DND-41 (cell line): ENCODE results near the gene SNTG2.

Source experiments
- ATAC-seq: fragments of 200-7000 bp; cut with Tn5 transposase; 3 replicates; pipeline ENCODE4 v1.9.1; 2021; ENCODE audit warnings: low read depth; ENCODE audit not compliant: insufficient read depth
- DNase-seq: peaks from one replicate; pipeline ENCODE4 v3.0.0-alpha.2; 2020
- H2AFZ ChIP-seq: 2 replicates; pipeline ENCODE4 v1.6.0; 2012; ENCODE audit warnings: low read depth, low read length
- H3K27ac ChIP-seq: 2 replicates; pipeline ENCODE4 v1.5.1; 2012; ENCODE audit warnings: low read length, inconsistent platforms
- H3K27me3 ChIP-seq: fragments of 200-600 bp; sonication (generic); 2 replicates; pipeline ENCODE4 v1.6.0; 2012; ENCODE audit warnings: low read length, mild to moderate bottlenecking, inconsistent platforms; ENCODE audit not compliant: insufficient read depth, poor library complexity
- H3K36me3 ChIP-seq: 2 replicates; pipeline ENCODE4 v1.5.1; 2012; ENCODE audit warnings: low read length, inconsistent platforms; ENCODE audit not compliant: insufficient read depth
- H3K4me1 ChIP-seq: 2 replicates; pipeline ENCODE4 v1.5.1; 2012; ENCODE audit warnings: mild to moderate bottlenecking, low read length; ENCODE audit not compliant: insufficient read depth
- H3K4me2 ChIP-seq: 2 replicates; pipeline ENCODE4 v1.6.0; 2012; ENCODE audit warnings: mild to moderate bottlenecking, moderate library complexity, low read length, inconsistent platforms; ENCODE audit not compliant: insufficient read depth
- H3K4me3 ChIP-seq, 2 experiments: fragments of 200-600 bp in 1 of 2; shearing (Covaris generic) in 1 of 2; 2 replicates each; pipeline ENCODE4 v1.5.1; 2012 to 2016; ENCODE audit warnings: inconsistent platforms in 2 of 2, low read length in 2 of 2, mild to moderate bottlenecking in 2 of 2, low read depth in 1 of 2, moderate library complexity in 1 of 2
- H3K79me2 ChIP-seq: 2 replicates; pipeline ENCODE4 v1.6.0; 2012; ENCODE audit warnings: low read length, inconsistent platforms; ENCODE audit not compliant: insufficient read depth
- H3K9ac ChIP-seq: 2 replicates; pipeline ENCODE4 v1.6.0; 2012; ENCODE audit warnings: low read depth, mild to moderate bottlenecking, inconsistent platforms, low read length, moderate library complexity
- H3K9me3 ChIP-seq: 2 replicates; pipeline ENCODE4 v1.5.1; 2012; ENCODE audit warnings: low read length, moderate library complexity, mild to moderate bottlenecking, inconsistent platforms; ENCODE audit not compliant: insufficient read depth, severe bottlenecking
- H4K20me1 ChIP-seq: 2 replicates; pipeline ENCODE4 v1.6.0; 2012; ENCODE audit warnings: low read length; ENCODE audit not compliant: insufficient read depth
- EZH2 ChIP-seq: IDR thresholded peaks from 3 replicates; pipeline ENCODE4 v1.6.1; 2012; ENCODE audit warnings: borderline replicate concordance, low read depth, mild to moderate bottlenecking, moderate library complexity, low read length, inconsistent platforms; ENCODE audit not compliant: severe bottlenecking
- TF ChIP-seq, protein P1 (sequence below): IDR thresholded peaks from 2 replicates; pipeline ENCODE4 v1.5.1; 2012; ENCODE audit warnings: borderline replicate concordance, low read length, moderate library complexity, mild to moderate bottlenecking; ENCODE audit not compliant: poor library complexity, severe bottlenecking; ENCODE audit errors: extremely low read depth

SNTG2 gene

GRCh38 chr2:1041012-1041805 is 90.6 kb downstream of the SNTG2 start:
- Histone ChIP-seq H3K4me1 (no peaks in the 10 kb centered on the region), H3K4me2 (no peak overlapping the region), H3K9ac (no peak overlapping the region), H4K20me1 (peaks cover 3% of the 10 kb centered on the region; the same call in 1 of the 2 replicates), H3K27me3 (no peaks in the 10 kb centered on the region), H3K27ac (no peak overlapping the region), H3K9me3 (peaks cover 12% of the 10 kb centered on the region), H3K79me2 (peaks cover 12% of the 10 kb centered on the region; the same call in 1 of the 2 replicates), H3K36me3 (no peaks in the 10 kb centered on the region), H3K4me3 (no peak overlapping the region), H2AFZ (no peak overlapping the region)
- no peak for DNase-seq
- no peak for ATAC-seq
- TF ChIP-seq EZH2, result no peak
- TF ChIP-seq, protein P1, sequence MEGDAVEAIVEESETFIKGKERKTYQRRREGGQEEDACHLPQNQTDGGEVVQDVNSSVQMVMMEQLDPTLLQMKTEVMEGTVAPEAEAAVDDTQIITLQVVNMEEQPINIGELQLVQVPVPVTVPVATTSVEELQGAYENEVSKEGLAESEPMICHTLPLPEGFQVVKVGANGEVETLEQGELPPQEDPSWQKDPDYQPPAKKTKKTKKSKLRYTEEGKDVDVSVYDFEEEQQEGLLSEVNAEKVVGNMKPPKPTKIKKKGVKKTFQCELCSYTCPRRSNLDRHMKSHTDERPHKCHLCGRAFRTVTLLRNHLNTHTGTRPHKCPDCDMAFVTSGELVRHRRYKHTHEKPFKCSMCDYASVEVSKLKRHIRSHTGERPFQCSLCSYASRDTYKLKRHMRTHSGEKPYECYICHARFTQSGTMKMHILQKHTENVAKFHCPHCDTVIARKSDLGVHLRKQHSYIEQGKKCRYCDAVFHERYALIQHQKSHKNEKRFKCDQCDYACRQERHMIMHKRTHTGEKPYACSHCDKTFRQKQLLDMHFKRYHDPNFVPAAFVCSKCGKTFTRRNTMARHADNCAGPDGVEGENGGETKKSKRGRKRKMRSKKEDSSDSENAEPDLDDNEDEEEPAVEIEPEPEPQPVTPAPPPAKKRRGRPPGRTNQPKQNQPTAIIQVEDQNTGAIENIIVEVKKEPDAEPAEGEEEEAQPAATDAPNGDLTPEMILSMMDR, result no peak

DNA sequence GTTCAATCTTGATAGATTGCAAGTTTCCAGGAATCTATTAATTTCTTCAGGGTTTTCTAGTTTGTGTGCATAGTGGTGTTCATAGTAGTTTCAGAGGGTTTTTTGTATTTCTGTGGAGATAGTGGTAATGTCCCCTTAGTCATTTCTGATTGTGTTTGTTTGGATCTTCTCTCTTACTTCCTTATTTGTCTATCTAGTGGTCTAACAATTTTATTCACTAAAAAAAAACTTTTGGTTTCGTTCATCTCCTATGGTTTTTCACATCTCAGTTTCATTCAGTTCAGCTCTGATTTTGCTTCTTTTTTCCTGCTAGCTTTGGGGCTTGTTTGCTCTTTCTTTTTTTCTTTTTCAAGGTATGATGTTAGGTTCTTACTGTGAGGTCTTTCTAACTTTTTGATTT is 94.5 kb downstream of the SNTG2 start:
- peaks cover 17% of the 10 kb centered on the region for H3K9me3 ChIP-seq
- no peak for ATAC-seq
- no peaks in the 10 kb centered on the region for H3K27me3 ChIP-seq
- no peak overlapping the region for H3K4me3 ChIP-seq
- H3K9ac ChIP-seq, result no peak overlapping the region
- no peak overlapping the region for H3K27ac ChIP-seq
- H3K4me2 ChIP-seq, result no peak overlapping the region
- TF ChIP-seq EZH2, result no peak
- TF ChIP-seq, protein P1, result no peak
- 0 out of 2 replicates have a peak, but pooled peaks cover 10% of the 10 kb centered on the region for H3K79me2 ChIP-seq
- H3K4me1 ChIP-seq, result no peaks in the 10 kb centered on the region
- H3K36me3 ChIP-seq, result peaks cover 6% of the 10 kb centered on the region; the same call in 1 of the 2 replicates
- H4K20me1 ChIP-seq, result no peaks in the 10 kb centered on the region
- no peak overlapping the region for H2AFZ ChIP-seq
- DNase-seq, result no peak

- H3K4me2 ChIP-seq, result no peak overlapping the region
These were observed 95.4 kb downstream of the SNTG2 start for GRCh38 chr2:1046067-1046466.

More at GRCh38 chr2:1046067-1046466, 95.4 kb downstream of the SNTG2 start:
- TF ChIP-seq, protein P1, result no peak
- TF ChIP-seq EZH2, result no peak
- H3K4me3 ChIP-seq, result no peak overlapping the region
- DNase-seq (no peak), ATAC-seq (no peak)
- H3K79me2 ChIP-seq, result 0 out of 2 replicates have a peak, but pooled peaks cover 10% of the 10 kb centered on the region
- no peak overlapping the region for H3K27ac ChIP-seq
- H3K9me3 ChIP-seq, result peaks cover 17% of the 10 kb centered on the region
- no peaks in the 10 kb centered on the region for H3K4me1 ChIP-seq
- H2AFZ ChIP-seq, result no peak overlapping the region
- no peak overlapping the region for H3K9ac ChIP-seq
- no peaks in the 10 kb centered on the region for H3K27me3 ChIP-seq
- peaks cover 6% of the 10 kb centered on the region; the same call in 1 of the 2 replicates for H3K36me3 ChIP-seq
- H4K20me1 ChIP-seq, result no peaks in the 10 kb centered on the region
